Body of pancreas (tissue), 4 donors: Measurements from ENCODE around the gene PRR5L.

Source experiments
- POLR2A ChIP-seq, 3 donors: fragments of 450-650 bp; IDR thresholded peaks; one replicate each; pipeline ENCODE4 v1.6.1; 2016; ENCODE audit warnings: antibody characterized with exemption in 3 of 3, mild to moderate bottlenecking in 2 of 3
- TF ChIP-seq, protein P1 (sequence below), 7 experiments: fragments of 450-650 bp in 4 of 7; fragments of 200-600 bp in 3 of 7; sonication (generic) in 3 of 7; IDR thresholded peaks; one replicate each; pipeline ENCODE4 v1.5.1; 2016 to 2019; ENCODE audit warnings: antibody characterized with exemption in 7 of 7

- TF ChIP-seq POLR2A (IDR thresholded peaks at IDR 0.05) = no peak
- TF ChIP-seq, protein P1, sequence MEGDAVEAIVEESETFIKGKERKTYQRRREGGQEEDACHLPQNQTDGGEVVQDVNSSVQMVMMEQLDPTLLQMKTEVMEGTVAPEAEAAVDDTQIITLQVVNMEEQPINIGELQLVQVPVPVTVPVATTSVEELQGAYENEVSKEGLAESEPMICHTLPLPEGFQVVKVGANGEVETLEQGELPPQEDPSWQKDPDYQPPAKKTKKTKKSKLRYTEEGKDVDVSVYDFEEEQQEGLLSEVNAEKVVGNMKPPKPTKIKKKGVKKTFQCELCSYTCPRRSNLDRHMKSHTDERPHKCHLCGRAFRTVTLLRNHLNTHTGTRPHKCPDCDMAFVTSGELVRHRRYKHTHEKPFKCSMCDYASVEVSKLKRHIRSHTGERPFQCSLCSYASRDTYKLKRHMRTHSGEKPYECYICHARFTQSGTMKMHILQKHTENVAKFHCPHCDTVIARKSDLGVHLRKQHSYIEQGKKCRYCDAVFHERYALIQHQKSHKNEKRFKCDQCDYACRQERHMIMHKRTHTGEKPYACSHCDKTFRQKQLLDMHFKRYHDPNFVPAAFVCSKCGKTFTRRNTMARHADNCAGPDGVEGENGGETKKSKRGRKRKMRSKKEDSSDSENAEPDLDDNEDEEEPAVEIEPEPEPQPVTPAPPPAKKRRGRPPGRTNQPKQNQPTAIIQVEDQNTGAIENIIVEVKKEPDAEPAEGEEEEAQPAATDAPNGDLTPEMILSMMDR (IDR thresholded peaks at IDR 0.05) = no peak
Measured at GRCh38 chr11:36451045-36451444, 155.0 kb downstream of the PRR5L start.
